Ascending aorta (tissue), 2 donors: ENCODE data around the gene TRPT1. TPM values are rescaled to one million over a fixed set of nuclear protein-coding genes. Genes with fewer than 3 reads are reported as not detected.

Source experiments
- DNase-seq, 2 donors: peaks; one replicate each; pipeline ENCODE4 v3.0.0-alpha.2; 2019; ENCODE audit warnings: low spot score in 2 of 2
- H3K27ac ChIP-seq, 2 donors: fragments of 200-600 bp; sonication (generic); one replicate each; pipeline ENCODE4 v1.5.1; 2016 to 2017; ENCODE audit warnings: mild to moderate bottlenecking in 1 of 2
- H3K27me3 ChIP-seq: fragments of 200-600 bp; sonication (generic); one replicate; pipeline ENCODE4 v1.5.1; 2017
- H3K36me3 ChIP-seq, 2 donors: fragments of 200-600 bp; sonication (generic); one replicate each; pipeline ENCODE4 v1.5.1; 2016
- H3K4me1 ChIP-seq, 2 donors: fragments of 200-600 bp; sonication (generic); one replicate each; pipeline ENCODE4 v1.5.1; 2016 to 2017; ENCODE audit warnings: mild to moderate bottlenecking in 1 of 2
- H3K4me3 ChIP-seq, 2 donors: fragments of 200-600 bp; sonication (generic); one replicate each; pipeline ENCODE4 v1.5.1; 2016 to 2017; ENCODE audit warnings: mild to moderate bottlenecking in 1 of 2
- H3K9me3 ChIP-seq, 2 donors: fragments of 200-600 bp; sonication (generic); one replicate each; pipeline ENCODE4 v1.5.1; 2016
- CTCF ChIP-seq, 3 experiments: fragments of 200-600 bp in 2 of 3; fragments of 450-650 bp in 1 of 3; sonication (generic) in 2 of 3; IDR thresholded peaks; one replicate each; pipeline ENCODE4 v1.5.1; 2016 to 2019; ENCODE audit warnings: antibody characterized with exemption in 3 of 3, mild to moderate bottlenecking in 1 of 3, moderate library complexity in 1 of 3
- intact Hi-C: fragments of 100-400 bp; cut with DNase I; formaldehyde crosslinking; loops from one replicate; pipeline ENCODE4 v1.15.1; 2023
- total RNA-seq: library from RNA; depleted of rRNA; stranded (reverse); fragments of >200 nt; gene quantifications from one replicate; pipeline ENCODE4 v1.1.0, GENCODE V29; 2016

The TRPT1 gene
- 224 TPM for total RNA-seq

DNA sequence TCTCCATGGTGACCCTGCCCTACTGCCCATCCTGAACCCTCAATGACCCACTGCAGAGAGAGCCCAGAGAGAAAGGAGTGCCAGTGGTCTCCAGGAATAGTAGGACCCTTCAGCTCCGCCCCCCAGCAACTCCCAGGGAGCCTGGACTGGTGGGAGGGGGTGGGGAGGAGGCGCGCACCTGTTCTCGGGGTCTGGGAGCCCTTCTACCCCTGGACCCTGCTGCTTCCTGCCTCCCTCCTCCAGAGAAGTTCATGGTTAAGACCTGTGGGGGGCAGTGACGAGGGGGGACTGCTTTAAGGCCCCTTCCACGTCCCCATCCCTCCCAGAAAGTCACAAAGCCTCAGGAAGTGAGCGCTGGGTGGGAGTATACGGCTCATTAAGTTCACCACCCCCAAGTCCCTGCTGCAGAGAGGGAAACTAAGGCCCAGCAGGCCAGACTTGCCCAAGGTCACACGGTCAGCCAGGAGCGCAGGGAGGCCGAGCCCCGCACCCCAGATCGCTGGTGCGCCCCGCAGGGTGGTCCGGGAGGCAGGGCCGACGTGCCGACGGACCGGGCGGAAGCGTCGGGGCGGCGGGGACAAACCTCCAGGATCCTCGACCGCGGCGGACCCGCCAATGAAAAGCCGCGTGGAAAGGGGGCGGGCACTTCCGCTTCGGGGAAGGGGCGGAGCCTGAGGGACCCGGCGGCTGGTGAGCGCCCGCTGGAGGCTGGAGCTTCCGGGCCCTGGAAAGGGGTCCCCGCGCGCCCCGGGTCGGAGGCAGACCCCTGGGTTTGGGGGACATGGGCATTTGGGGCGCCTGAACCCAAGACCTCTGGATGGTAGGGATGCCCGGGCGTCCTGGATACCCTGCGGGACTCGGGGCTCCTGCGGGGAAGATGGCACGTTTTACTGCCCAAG lies at the start of gene TRPT1, which contains the start of gene NUDT22:
Gene TRPT1, minus strand, starts transcription at position 579 of the 899 bp plus-strand sequence. Its CDS starts 326 bp downstream, at position 253.
Gene NUDT22, plus strand, starts transcription at position 667 of the 899 bp plus-strand sequence. CDS start 379 bp downstream, outside the sequence.
- no peaks in the 10 kb centered on the region for H3K27me3 ChIP-seq
- peak within 1 kb of the TSS; percentile 88 to 89 for H3K27ac ChIP-seq
- H3K4me1 ChIP-seq: peaks cover 7 to 32% of the 10 kb centered on the region in 2 donors
- peak; percentile 61 to 96 for DNase-seq
- intact Hi-C loops: loop anchor here (2.0 to 5.0 kb wide), 2 partner anchors 39 to 76 kb away; partner anchors contain the start of genes CATSPERZ and STIP1
- H3K36me3 ChIP-seq: peaks cover 4 to 7% of the 10 kb centered on the region in 2 donors
- peak within 1 kb of the TSS; percentile 61 to 77 for H3K4me3 ChIP-seq
- TF ChIP-seq CTCF (IDR thresholded peaks at IDR 0.05): peak in 2 of 3 experiments; percentile 11 to 15
- H3K9me3 ChIP-seq: no peaks in the 10 kb centered on the region

DNA sequence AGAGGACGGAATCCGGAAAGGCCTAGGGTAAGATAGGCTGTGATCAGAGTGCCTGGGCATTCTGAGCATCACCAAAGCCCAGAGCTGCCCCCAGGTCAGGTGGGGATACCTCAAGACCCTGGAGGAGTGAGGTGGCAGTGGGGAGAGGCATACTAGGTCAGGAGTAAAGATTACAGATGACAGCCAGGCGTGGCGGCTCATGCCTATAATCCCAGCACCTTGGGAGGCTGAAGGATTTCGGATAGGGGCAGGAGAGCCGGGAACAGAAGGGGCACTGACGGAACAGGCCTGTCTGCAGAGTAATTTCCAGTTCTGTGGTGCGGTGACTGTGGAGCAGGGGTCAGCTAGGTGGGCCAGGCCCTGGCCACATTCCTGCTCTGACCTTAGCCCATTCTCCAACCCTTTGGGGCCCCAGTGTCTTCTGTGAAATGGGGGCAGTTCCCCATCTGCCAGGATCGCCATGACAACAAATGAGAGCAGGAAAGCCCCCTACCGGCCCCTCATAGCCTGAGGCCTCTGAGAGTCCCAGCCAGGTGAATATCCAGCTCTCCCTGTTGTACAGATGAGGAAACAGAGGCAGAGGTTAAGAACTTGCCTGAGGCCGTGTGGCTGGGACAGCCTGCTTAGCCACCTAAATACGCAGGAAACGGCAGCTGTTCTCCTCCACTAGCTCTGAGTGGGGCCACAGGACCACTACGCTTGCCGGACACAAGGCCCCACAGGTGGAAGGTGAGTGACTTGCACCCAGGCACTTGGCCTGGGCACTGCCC lies 49.2 kb upstream of the TRPT1 start:
- no peak overlapping the region for H3K4me3 ChIP-seq
- peaks cover 13 to 34% of the 10 kb centered on the region in 2 donors for H3K36me3 ChIP-seq
- TF ChIP-seq CTCF (IDR thresholded peaks at IDR 0.05): no peak
- no peak overlapping the region for H3K27ac ChIP-seq
- H3K4me1 ChIP-seq: peaks cover 5 to 9% of the 10 kb centered on the region in 2 donors
- no peak for DNase-seq
- intact Hi-C loops: no loop called here
- no peaks in the 10 kb centered on the region for H3K27me3 ChIP-seq
- no peaks in the 10 kb centered on the region for H3K9me3 ChIP-seq

GRCh38 chr11:64269540-64270220 lies 43.7 kb upstream of the TRPT1 start:
- H3K27me3 ChIP-seq: no peaks in the 10 kb centered on the region
- H3K36me3 ChIP-seq: peaks cover 16 to 26% of the 10 kb centered on the region in 2 donors
- no peaks in the 10 kb centered on the region for H3K9me3 ChIP-seq
- intact Hi-C loops: loop anchor here (1.0 kb wide), 5 partner anchors 15 to 48 kb away; partner anchors contain the start of genes BAD, ESRRA, FKBP2 and PLCB3
- H3K4me3 ChIP-seq: peak overlapping the region; percentile 71 to 99
- peak in 2 of 3 experiments; percentile 15 to 35 for TF ChIP-seq CTCF (IDR thresholded peaks at IDR 0.05)
- peak overlapping the region; percentile 90 to 98 for H3K27ac ChIP-seq
- DNase-seq: peak; percentile 96 to 99
- H3K4me1 ChIP-seq: peaks cover 17 to 32% of the 10 kb centered on the region in 2 donors

DNA sequence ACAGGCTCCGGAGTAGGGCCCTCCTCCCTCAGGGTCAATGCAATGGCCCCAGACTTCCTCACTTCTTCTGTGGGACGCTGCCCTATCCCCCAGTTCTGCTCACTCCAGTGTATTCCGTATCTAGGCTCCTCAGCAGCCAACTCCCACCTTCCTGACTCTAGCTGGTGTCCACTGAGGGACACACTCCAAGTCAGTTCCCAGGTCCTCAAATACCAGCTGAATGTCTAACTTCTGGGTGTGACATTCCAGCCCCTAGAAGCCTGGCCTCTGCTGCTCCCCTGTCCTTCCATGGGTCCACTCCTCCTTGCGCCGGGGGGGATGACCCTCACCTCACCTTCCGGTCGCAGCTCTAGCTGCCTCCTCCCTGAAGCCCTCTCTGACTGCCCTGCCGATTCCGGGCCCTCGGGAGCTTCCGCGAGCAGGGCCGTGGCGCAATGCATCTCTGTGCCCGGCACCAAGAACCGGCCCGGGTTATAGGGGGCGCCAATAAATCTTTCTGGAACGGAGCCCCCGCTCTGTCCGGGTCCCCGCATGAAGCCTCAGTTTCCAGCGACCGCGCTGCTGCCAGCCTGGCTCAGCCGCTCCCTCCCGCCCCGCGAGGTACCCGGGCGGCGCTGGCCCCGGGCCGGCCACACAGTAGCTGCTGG lies 43.0 kb upstream of the TRPT1 start:
- peak in 1 of 2 donors; percentile 87 for DNase-seq

More for the DNA sequence above, 43.0 kb upstream of the TRPT1 start:
- intact Hi-C loops: loop anchor here (1.0 kb wide), 2 partner anchors 18 to 36 kb away; partner anchors contain the start of genes ESRRA and PLCB3
- no peaks in the 10 kb centered on the region for H3K9me3 ChIP-seq
- H3K27ac ChIP-seq: peak overlapping the region; percentile 90 to 98
- H3K4me3 ChIP-seq: peak overlapping the region; percentile 71 to 99
- TF ChIP-seq CTCF (IDR thresholded peaks at IDR 0.05): no peak
- no peaks in the 10 kb centered on the region for H3K27me3 ChIP-seq
- peaks cover 20 to 32% of the 10 kb centered on the region in 2 donors for H3K36me3 ChIP-seq
- H3K4me1 ChIP-seq: peaks cover 17 to 32% of the 10 kb centered on the region in 2 donors
